C4-2B (cell line): Measurements from ENCODE around the gene VSIG1.

Experiments used
- ZFX ChIP-seq: fragments of 450-650 bp; IDR thresholded peaks from 2 replicates; pipeline ENCODE4 v1.6.1; 2017
- TF ChIP-seq, protein P1 (sequence below): fragments of 450-650 bp; conservative IDR thresholded peaks from 2 replicates; pipeline ENCODE4 v1.5.1; 2017; ENCODE audit warnings: mild to moderate bottlenecking

- TF ChIP-seq, protein P1, sequence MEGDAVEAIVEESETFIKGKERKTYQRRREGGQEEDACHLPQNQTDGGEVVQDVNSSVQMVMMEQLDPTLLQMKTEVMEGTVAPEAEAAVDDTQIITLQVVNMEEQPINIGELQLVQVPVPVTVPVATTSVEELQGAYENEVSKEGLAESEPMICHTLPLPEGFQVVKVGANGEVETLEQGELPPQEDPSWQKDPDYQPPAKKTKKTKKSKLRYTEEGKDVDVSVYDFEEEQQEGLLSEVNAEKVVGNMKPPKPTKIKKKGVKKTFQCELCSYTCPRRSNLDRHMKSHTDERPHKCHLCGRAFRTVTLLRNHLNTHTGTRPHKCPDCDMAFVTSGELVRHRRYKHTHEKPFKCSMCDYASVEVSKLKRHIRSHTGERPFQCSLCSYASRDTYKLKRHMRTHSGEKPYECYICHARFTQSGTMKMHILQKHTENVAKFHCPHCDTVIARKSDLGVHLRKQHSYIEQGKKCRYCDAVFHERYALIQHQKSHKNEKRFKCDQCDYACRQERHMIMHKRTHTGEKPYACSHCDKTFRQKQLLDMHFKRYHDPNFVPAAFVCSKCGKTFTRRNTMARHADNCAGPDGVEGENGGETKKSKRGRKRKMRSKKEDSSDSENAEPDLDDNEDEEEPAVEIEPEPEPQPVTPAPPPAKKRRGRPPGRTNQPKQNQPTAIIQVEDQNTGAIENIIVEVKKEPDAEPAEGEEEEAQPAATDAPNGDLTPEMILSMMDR: no peak
- no peak for TF ChIP-seq ZFX
These were observed 73.1 kb downstream of the VSIG1 start for GRCh38 chrX:108117988-108118387.
